HAP-1 (cell line): ENCODE data around the gene MAP3K15.

Experiments used
- DNase-seq, 2 experiments: peaks; one replicate each; pipeline ENCODE4 v3.0.0-alpha.2; 2016 to 2020; ENCODE audit warnings: low spot score in 2 of 2
- H3K27me3 ChIP-seq: fragments of 250-450 bp; sonication (Bioruptor Pico); 2 replicates; pipeline ENCODE4 v1.5.1; 2020; ENCODE audit warnings: low read depth, mild to moderate bottlenecking, moderate library complexity
- H3K36me3 ChIP-seq: fragments of 250-450 bp; sonication (Bioruptor Pico); replicated peaks from 2 replicates; pipeline ENCODE4 v1.5.1; 2020; ENCODE audit warnings: mild to moderate bottlenecking
- H3K4me1 ChIP-seq: fragments of 250-450 bp; sonication (Bioruptor Pico); 2 replicates; pipeline ENCODE4 v1.5.1; 2020; ENCODE audit warnings: mild to moderate bottlenecking
- H3K4me3 ChIP-seq: fragments of 250-450 bp; sonication (Bioruptor Pico); 2 replicates; pipeline ENCODE4 v1.5.1; 2020; ENCODE audit warnings: mild to moderate bottlenecking, moderate library complexity
- H3K9me3 ChIP-seq: fragments of 250-450 bp; sonication (Bioruptor Pico); 2 replicates; pipeline ENCODE4 v1.5.1; 2020; ENCODE audit warnings: mild to moderate bottlenecking, moderate library complexity
- in situ Hi-C: fragments of 300-500 bp; cut with MboI; formaldehyde crosslinking; loops from 3 replicates; pipeline ENCODE4 v1.14.3; 2020; ENCODE audit warnings: low sequenced_read_pairs, inconsistent platforms, mixed read lengths

MAP3K15 gene

GRCh38 chrX:19514791-19515614 lies at the start of gene MAP3K15:
TSS of gene MAP3K15 (minus strand) at chrX:19515508. CDS start at chrX:19515261, 247 bp downstream.
- H3K4me3 ChIP-seq, result peak within 1 kb of the TSS; percentile 60
- DNase-seq, result peak; percentile 56 to 77
- H3K9me3 ChIP-seq, result no peaks in the 10 kb centered on the region
- in situ Hi-C loops, result no loop called here
- H3K27me3 ChIP-seq, result no peaks in the 10 kb centered on the region
- H3K4me1 ChIP-seq, result peaks cover 3% of the 10 kb centered on the region; the same call in 1 of the 2 replicates
- no peaks in the 10 kb centered on the region for H3K36me3 ChIP-seq

- in situ Hi-C loops, result no loop called here
Observed at GRCh38 chrX:19564606-19565005, 49.3 kb upstream of the MAP3K15 start.

GRCh38 chrX:19563746-19564145 lies 48.4 kb upstream of the MAP3K15 start:
- no peak for DNase-seq
- H3K4me3 ChIP-seq, result no peak overlapping the region
- in situ Hi-C loops, result no loop called here

More at GRCh38 chrX:19564606-19565005, 49.3 kb upstream of the MAP3K15 start:
- no peak for DNase-seq
- no peaks in the 10 kb centered on the region for H3K36me3 ChIP-seq
- no peaks in the 10 kb centered on the region for H3K9me3 ChIP-seq
- no peak overlapping the region for H3K4me3 ChIP-seq
- H3K4me1 ChIP-seq, result peaks cover 31% of the 10 kb centered on the region
- no peaks in the 10 kb centered on the region for H3K27me3 ChIP-seq

GRCh38 chrX:19563327-19563726 lies 48.0 kb upstream of the MAP3K15 start:
- no peaks in the 10 kb centered on the region for H3K27me3 ChIP-seq
- no peaks in the 10 kb centered on the region for H3K36me3 ChIP-seq
- H3K4me3 ChIP-seq, result no peak overlapping the region
- no peaks in the 10 kb centered on the region for H3K9me3 ChIP-seq
- in situ Hi-C loops, result no loop called here
- H3K4me1 ChIP-seq, result peaks cover 23% of the 10 kb centered on the region
- no peak for DNase-seq

More at GRCh38 chrX:19563746-19564145, 48.4 kb upstream of the MAP3K15 start:
- no peaks in the 10 kb centered on the region for H3K36me3 ChIP-seq
- no peaks in the 10 kb centered on the region for H3K27me3 ChIP-seq
- peaks cover 27% of the 10 kb centered on the region for H3K4me1 ChIP-seq
- H3K9me3 ChIP-seq, result no peaks in the 10 kb centered on the region

- peaks cover 4% of the 10 kb centered on the region for H3K4me1 ChIP-seq
- in situ Hi-C loops, result no loop called here
- H3K27me3 ChIP-seq, result no peaks in the 10 kb centered on the region
- H3K4me3 ChIP-seq, result no peak overlapping the region
- H3K36me3 ChIP-seq, result no peaks in the 10 kb centered on the region
- no peaks in the 10 kb centered on the region for H3K9me3 ChIP-seq
- DNase-seq, result no peak
Observed at GRCh38 chrX:19560611-19561010, 45.3 kb upstream of the MAP3K15 start.

GRCh38 chrX:19557822-19558221 lies 42.5 kb upstream of the MAP3K15 start:
- no peak for DNase-seq
- in situ Hi-C loops, result no loop called here
- Histone ChIP-seq H3K4me1 (no peaks in the 10 kb centered on the region), H3K4me3 (no peak overlapping the region), H3K27me3 (no peaks in the 10 kb centered on the region), H3K36me3 (no peaks in the 10 kb centered on the region), H3K9me3 (no peaks in the 10 kb centered on the region)

GRCh38 chrX:19556202-19556601 lies 40.9 kb upstream of the MAP3K15 start:
- no peak overlapping the region for H3K4me3 ChIP-seq
- no peaks in the 10 kb centered on the region for H3K9me3 ChIP-seq
- H3K4me1 ChIP-seq, result no peaks in the 10 kb centered on the region
- no peaks in the 10 kb centered on the region for H3K36me3 ChIP-seq
- in situ Hi-C loops, result no loop called here
- no peak for DNase-seq
- no peaks in the 10 kb centered on the region for H3K27me3 ChIP-seq

GRCh38 chrX:19555683-19556082 lies 40.4 kb upstream of the MAP3K15 start:
- no peaks in the 10 kb centered on the region for H3K9me3 ChIP-seq
- no peaks in the 10 kb centered on the region; the same call in 1 of the 2 replicates for H3K4me1 ChIP-seq
- no peaks in the 10 kb centered on the region for H3K27me3 ChIP-seq
- no peak overlapping the region for H3K4me3 ChIP-seq
- in situ Hi-C loops, result no loop called here
- no peaks in the 10 kb centered on the region for H3K36me3 ChIP-seq
- DNase-seq, result no peak

- Histone ChIP-seq H3K36me3 (no peaks in the 10 kb centered on the region), H3K4me1 (no peaks in the 10 kb centered on the region; the same call in 1 of the 2 replicates), H3K9me3 (no peaks in the 10 kb centered on the region), H3K27me3 (no peaks in the 10 kb centered on the region), H3K4me3 (no peak overlapping the region)
- no peak for DNase-seq
- in situ Hi-C loops, result no loop called here
Observed at GRCh38 chrX:19555236-19555635, 39.9 kb upstream of the MAP3K15 start.

- Histone ChIP-seq H3K27me3 (no peaks in the 10 kb centered on the region), H3K36me3 (no peaks in the 10 kb centered on the region), H3K4me3 (no peak overlapping the region), H3K9me3 (no peaks in the 10 kb centered on the region), H3K4me1 (no peaks in the 10 kb centered on the region; the same call in 1 of the 2 replicates)
- in situ Hi-C loops, result no loop called here
- DNase-seq, result no peak
Observed at GRCh38 chrX:19554786-19555185, 39.5 kb upstream of the MAP3K15 start.

GRCh38 chrX:19552793-19553192 lies 37.5 kb upstream of the MAP3K15 start:
- Histone ChIP-seq H3K4me1 (no peaks in the 10 kb centered on the region; the same call in 1 of the 2 replicates), H3K4me3 (no peak overlapping the region), H3K36me3 (no peaks in the 10 kb centered on the region; the same call in 1 of the 2 replicates), H3K9me3 (no peaks in the 10 kb centered on the region), H3K27me3 (no peaks in the 10 kb centered on the region)
- in situ Hi-C loops, result no loop called here
- DNase-seq, result no peak

- no peak for DNase-seq
- in situ Hi-C loops, result loop anchor here (10.0 kb wide), 1 partner anchor 335 kb away; the partner anchor contains the start of gene SH3KBP1
- no peaks in the 10 kb centered on the region; the same call in 1 of the 2 replicates for H3K36me3 ChIP-seq
Observed at GRCh38 chrX:19549838-19550237, 34.5 kb upstream of the MAP3K15 start.

GRCh38 chrX:19548934-19549333 lies 33.6 kb upstream of the MAP3K15 start:
- H3K4me1 ChIP-seq, result no peaks in the 10 kb centered on the region; the same call in 1 of the 2 replicates
- no peaks in the 10 kb centered on the region for H3K9me3 ChIP-seq
- no peak for DNase-seq
- H3K4me3 ChIP-seq, result no peak overlapping the region
- in situ Hi-C loops, result loop anchor here (10.0 kb wide), 1 partner anchor 336 kb away; the partner anchor contains the start of gene SH3KBP1
- no peaks in the 10 kb centered on the region for H3K27me3 ChIP-seq
- no peaks in the 10 kb centered on the region; the same call in 1 of the 2 replicates for H3K36me3 ChIP-seq

More at GRCh38 chrX:19549838-19550237, 34.5 kb upstream of the MAP3K15 start:
- Histone ChIP-seq H3K4me1 (no peaks in the 10 kb centered on the region; the same call in 1 of the 2 replicates), H3K27me3 (no peaks in the 10 kb centered on the region), H3K4me3 (no peak overlapping the region), H3K9me3 (no peaks in the 10 kb centered on the region)

- in situ Hi-C loops, result loop anchor here (10.0 kb wide), 1 partner anchor 337 kb away; the partner anchor contains the start of gene SH3KBP1
- H3K27me3 ChIP-seq, result no peaks in the 10 kb centered on the region
- no peaks in the 10 kb centered on the region; the same call in 1 of the 2 replicates for H3K4me1 ChIP-seq
- no peaks in the 10 kb centered on the region for H3K9me3 ChIP-seq
- H3K36me3 ChIP-seq, result no peaks in the 10 kb centered on the region; the same call in 1 of the 2 replicates
- no peak overlapping the region for H3K4me3 ChIP-seq
- DNase-seq, result no peak
Observed at GRCh38 chrX:19548279-19548678, 33.0 kb upstream of the MAP3K15 start.
